GM21367 (cell line): Measurements from ENCODE around the gene EVC.
"Not testable (repeated sequence)": the region's sequence is repeated elsewhere in the genome, so short reads cannot be mapped to it uniquely, and the experiment has no call there.

ENCODE experiments used
- ATAC-seq: cut with Tn5 transposase; IDR thresholded peaks from one replicate; pipeline ENCODE4 v1.9.1; 2021; ENCODE audit not compliant: unreplicated experiment

The EVC gene

GRCh38 chr4:5836943-5837342, 125.9 kb downstream of the EVC start:
- no peak for ATAC-seq

GRCh38 chr4:5837483-5837882, 126.5 kb downstream of the EVC start:
- not testable (repeated sequence) for ATAC-seq

DNA sequence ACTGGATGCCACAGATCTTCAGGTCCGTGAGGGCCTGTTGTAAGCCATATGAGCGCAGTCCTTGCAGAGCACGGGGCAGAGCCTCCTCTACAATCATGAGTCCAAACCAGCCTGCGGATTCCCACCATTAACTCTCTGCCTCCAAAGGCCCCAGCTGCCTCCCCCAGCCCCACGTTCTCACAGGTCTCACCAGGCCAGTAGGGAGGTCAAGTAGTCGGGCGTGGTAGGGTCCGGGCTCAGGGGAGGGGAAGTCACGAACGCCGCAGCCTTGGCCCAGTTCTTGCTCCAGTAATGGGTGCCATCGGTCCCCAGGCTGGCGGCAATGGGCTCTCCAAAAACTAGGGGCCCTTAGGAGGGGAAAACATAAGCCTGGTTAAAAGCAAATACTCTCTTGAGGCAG, 128.3 kb downstream of the EVC start:
- no peak for ATAC-seq

- no peak for ATAC-seq
Measured at GRCh38 chr4:5839751-5840674, 129.0 kb downstream of the EVC start.

DNA sequence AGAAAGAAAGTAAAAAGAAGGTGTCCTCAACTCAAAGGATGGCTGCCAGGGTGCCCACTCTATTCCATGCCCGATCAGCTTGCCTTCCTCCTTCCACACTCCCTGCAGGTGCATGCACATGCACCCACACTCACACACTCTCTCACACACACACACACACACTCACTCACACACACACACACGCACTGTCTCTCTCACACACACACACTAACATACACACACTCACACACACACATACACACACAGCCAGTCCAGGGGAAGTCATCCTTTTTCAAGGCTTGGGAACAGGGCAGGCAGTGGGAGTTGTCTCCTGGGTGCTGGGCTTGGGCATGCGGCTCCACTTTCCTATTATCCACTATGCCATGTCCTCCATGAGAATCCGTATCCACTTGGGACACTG, 131.5 kb downstream of the EVC start:
- no peak for ATAC-seq

GRCh38 chr4:5843573-5844530, 132.9 kb downstream of the EVC start:
- no peak for ATAC-seq

DNA sequence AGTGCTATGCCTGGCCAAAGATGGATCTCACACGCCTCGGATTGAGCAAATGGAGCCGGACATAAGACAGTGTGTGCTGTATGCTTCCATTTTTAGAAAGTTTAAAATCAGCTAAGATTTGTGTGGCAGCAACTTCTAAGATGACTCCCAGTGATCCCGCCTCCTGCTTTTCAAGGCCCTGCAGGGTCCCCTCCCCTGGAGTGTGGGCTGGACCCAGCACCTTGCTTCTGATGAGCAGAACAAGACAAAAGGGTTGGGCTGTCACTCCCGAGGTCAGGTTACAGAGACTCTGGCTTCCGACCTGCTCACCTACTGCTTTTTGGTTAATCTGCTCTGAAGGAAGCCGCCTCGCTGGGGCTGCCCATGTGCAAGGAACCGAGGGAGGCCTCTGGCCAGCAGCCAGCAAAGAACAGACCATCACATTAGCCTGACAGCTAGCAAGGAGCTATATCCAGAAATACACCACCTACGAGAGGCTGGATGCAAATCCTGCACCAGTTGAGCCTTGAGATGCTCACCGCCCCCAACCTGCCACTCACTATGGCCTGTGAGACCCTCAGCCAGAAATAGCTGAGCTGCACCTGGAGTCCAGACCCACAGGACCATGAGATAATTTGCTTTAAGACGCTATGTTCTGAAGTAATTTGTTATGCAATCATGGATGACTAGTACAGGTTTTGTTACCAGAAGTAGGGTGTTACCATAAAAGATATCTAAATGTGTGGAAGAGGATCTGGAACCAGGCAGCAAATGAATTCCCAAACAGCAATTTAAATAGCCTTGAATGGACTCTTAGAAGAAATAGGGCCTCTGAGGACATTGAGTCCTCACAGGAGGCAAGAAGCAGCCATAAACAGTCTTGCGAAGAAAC, 134.3 kb downstream of the EVC start:
- no peak for ATAC-seq

DNA sequence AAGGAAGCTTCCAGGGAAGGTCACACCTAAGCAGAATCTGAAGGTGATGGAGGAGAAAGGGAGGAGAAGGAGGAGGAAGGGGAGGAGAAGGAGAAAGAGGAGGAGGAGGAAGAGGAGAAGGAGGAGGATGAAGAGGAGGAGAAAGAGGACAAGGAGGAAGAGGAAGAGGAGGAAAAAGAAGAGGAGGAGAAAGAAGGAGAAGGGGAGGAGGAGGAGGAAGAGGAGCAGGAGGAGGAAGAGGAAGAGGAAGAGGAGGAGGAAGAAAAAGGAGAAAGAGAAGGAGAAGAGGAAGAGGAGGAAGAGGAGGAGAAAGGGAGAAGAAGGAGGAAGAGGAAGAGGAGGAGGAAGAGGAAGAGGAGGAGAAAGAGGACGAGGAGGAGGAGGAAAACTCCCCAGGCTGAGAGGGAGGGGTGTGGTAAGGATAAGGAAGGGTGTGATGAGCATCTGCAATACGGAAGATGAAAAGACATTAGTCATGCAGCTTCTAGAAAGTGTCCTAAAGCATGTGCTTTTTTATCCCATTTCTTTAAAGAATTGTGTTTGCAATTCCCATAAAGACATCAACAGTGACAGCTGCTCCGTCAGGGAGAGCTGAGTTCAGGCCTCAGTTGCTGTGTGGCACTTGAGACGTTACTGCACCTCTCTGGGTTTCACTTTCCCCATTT, 140.8 kb downstream of the EVC start:
- no peak for ATAC-seq

DNA sequence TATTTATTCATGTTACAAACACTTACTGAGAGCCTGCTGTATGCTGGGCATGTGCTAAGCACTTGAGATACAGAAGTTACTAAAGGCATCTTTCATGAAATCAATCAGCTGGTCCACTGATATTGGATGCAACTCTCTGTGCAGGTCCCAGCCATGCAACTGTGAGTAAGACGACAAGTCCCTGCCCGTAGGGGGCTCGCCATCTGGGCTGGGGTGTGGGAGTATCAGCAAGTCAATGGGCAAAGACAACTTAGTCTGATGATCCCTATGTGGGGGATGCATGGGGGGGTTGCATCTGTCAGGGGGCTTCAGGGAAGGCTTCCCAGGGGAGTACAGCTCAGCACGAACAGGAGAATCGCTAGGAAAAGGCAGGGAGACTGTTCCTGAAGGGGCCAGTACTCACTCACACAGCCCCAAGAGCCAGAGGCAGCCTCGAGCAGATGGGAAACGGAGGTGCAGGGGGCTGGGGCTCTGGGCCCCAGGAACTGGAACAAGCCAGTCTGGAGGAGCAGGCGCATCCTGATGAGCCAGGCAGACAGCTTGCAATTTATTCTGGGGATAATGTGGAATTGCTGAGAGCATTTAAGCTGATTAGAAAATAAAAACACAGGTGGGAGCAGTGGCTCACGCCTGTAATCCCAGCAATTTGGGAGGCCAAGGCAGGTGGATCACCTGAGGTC, 141.7 kb downstream of the EVC start:
- no peak for ATAC-seq

DNA sequence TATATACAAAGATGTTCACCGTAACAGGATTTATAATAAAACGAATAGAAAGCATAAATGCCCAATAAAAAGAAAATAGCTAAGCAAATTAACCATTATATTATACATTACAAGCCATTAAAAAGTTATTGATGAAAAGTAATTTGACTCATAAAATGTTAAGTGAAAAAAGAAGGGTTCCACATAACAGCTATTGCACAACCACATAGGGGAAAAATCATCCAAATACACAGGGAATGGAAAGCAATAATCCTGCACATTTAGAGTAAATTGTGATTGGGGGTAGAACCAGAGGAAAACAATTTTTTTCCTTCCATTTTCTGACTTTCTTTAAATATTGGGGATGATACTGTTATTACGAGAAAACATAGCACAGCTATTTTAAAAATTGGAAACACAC, 143.9 kb downstream of the EVC start:
- no peak for ATAC-seq

- ATAC-seq = not testable (repeated sequence)
Measured at GRCh38 chr4:5856362-5856761, 145.4 kb downstream of the EVC start.

GRCh38 chr4:5857199-5857598, 146.2 kb downstream of the EVC start:
- ATAC-seq = no peak

DNA sequence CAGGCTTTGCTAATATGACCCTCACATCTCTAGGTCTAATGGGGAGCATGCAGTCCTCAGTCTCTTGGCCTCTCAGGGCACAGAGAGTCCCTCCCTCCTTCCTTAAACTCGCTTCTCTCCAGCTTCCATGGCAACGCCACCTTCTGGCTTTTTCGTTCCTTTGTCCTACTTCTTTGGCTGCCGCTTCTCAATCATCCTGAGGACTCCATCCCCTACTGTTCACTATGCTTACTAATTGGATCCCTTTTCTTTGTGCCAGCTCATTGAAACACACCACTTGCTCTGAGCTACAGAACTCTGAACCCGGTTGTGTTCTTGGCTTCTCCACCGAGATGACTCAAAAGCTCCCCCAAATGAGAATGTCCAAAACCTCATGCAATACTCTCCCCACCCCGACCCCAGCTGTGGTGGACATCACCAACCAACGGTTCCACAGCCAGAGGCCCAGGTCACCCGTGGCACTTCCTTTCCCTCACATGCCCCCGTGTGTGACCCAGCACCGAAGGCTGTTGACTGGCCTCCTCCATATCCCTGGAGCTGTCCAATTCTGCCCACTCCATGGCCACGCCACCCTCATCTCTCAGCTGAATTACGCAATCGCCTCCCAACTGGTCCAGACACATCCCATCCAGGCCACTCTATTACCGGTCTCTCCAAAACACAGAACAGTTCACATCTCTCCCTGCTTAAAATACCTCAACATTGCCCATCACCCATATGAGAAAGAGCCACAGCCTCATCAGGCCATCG, 147.2 kb downstream of the EVC start:
- ATAC-seq = no peak

DNA sequence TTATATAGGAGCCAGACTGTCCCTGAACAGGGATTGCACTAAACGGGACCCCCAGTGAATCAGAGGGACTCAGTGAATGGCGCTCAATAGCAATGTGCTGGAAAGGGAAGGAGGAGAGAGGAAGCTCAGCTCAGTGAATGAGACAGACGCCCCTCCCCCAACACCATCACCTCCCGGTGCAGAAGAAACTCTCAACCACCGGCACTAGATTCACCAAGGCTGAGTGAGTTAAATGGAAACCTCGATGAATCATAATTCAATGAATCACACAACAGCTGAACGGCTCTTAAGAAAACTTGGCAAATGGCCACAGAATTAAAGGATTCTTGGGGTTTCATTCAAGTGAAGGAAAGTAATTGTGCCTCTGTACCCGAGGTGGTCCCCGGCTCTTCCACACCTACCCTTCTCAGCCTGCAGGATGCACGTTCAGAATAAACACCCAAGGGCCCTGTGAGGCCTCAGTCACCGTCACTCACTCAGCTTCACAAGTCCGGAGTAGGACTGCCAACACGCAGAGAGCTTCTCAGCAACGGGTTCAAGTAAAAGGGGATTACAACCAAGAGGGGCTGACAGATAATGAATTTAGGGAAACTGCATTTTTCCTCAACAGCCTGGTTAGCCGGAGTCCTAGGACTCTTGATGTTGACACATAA, 152.6 kb downstream of the EVC start:
- ATAC-seq = no peak
